Gastroesophageal sphincter (tissue), 3 donors: ENCODE measurements around the gene ANO7.

Experiments
- CTCF ChIP-seq, 4 experiments: fragments of 200-600 bp in 2 of 4; fragments of 450-650 bp in 2 of 4; sonication (generic) in 1 of 4; IDR thresholded peaks; one replicate each; pipeline ENCODE4 v1.5.1; 2017 to 2019; ENCODE audit warnings: antibody characterized with exemption in 4 of 4, mild to moderate bottlenecking in 2 of 4, moderate library complexity in 2 of 4
- POLR2AphosphoS5 ChIP-seq: sonication (generic); formaldehyde crosslinking; IDR thresholded peaks from one replicate; pipeline ENCODE4 v1.6.1; 2017; ENCODE audit warnings: antibody characterized with exemption

- TF ChIP-seq CTCF (IDR thresholded peaks at IDR 0.05) (no peak), POLR2AphosphoS5 (no peak)
Observed at GRCh38 chr2:241187918-241188234, 601 bp upstream of the ANO7 start.
